Measurements from ENCODE around the gene SEC14L1. TPM values are rescaled to one million over a fixed set of nuclear protein-coding genes. Genes with fewer than 3 reads are reported as not detected.

Gene SEC14L1
- total RNA-seq, 4 donors from 2014 or later: 18.2 to 187 (median 46.5) TPM

GRCh38 chr17:77266213-77266612, 125.4 kb downstream of the SEC14L1 start:
- Histone ChIP-seq H3K9me3 (no peaks in the 10 kb centered on the region), H3K4me1 (no peaks in the 10 kb centered on the region), H3K36me3 (no peaks in the 10 kb centered on the region), H3K27me3 (no peaks in the 10 kb centered on the region), H3K4me3 (no peak overlapping the region), H3K27ac (no peak overlapping the region)
- DNase-seq: no peak
- TF ChIP-seq, protein P1, sequence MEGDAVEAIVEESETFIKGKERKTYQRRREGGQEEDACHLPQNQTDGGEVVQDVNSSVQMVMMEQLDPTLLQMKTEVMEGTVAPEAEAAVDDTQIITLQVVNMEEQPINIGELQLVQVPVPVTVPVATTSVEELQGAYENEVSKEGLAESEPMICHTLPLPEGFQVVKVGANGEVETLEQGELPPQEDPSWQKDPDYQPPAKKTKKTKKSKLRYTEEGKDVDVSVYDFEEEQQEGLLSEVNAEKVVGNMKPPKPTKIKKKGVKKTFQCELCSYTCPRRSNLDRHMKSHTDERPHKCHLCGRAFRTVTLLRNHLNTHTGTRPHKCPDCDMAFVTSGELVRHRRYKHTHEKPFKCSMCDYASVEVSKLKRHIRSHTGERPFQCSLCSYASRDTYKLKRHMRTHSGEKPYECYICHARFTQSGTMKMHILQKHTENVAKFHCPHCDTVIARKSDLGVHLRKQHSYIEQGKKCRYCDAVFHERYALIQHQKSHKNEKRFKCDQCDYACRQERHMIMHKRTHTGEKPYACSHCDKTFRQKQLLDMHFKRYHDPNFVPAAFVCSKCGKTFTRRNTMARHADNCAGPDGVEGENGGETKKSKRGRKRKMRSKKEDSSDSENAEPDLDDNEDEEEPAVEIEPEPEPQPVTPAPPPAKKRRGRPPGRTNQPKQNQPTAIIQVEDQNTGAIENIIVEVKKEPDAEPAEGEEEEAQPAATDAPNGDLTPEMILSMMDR (IDR thresholded peaks at IDR 0.05): no peak
- TF ChIP-seq POLR2A (IDR thresholded peaks at IDR 0.05): no peak

Small RNA genes lying within 50 kb of the gene (small RNA-seq; reads per million reads assigned to genes)
- 0 to 0.06 reads per million in 2 donors for gene RNU4-47P
